Gastroesophageal sphincter (tissue), 3 donors: ENCODE data around the gene TMEM135.

ENCODE experiments used
- EP300 ChIP-seq: sonication (generic); formaldehyde crosslinking; IDR thresholded peaks from one replicate; pipeline ENCODE4 v1.6.1; 2017; ENCODE audit warnings: antibody characterized with exemption, mild to moderate bottlenecking
- POLR2A ChIP-seq, 2 donors: fragments of 450-650 bp; IDR thresholded peaks; one replicate each; pipeline ENCODE4 v1.6.1; 2017; ENCODE audit warnings: antibody characterized with exemption in 2 of 2, mild to moderate bottlenecking in 2 of 2, moderate library complexity in 1 of 2
- TF ChIP-seq, protein P1 (sequence below), 4 experiments: fragments of 200-600 bp in 2 of 4; fragments of 450-650 bp in 2 of 4; sonication (generic) in 1 of 4; IDR thresholded peaks; one replicate each; pipeline ENCODE4 v1.5.1; 2017 to 2019; ENCODE audit warnings: antibody characterized with exemption in 4 of 4, mild to moderate bottlenecking in 2 of 4, moderate library complexity in 2 of 4

DNA sequence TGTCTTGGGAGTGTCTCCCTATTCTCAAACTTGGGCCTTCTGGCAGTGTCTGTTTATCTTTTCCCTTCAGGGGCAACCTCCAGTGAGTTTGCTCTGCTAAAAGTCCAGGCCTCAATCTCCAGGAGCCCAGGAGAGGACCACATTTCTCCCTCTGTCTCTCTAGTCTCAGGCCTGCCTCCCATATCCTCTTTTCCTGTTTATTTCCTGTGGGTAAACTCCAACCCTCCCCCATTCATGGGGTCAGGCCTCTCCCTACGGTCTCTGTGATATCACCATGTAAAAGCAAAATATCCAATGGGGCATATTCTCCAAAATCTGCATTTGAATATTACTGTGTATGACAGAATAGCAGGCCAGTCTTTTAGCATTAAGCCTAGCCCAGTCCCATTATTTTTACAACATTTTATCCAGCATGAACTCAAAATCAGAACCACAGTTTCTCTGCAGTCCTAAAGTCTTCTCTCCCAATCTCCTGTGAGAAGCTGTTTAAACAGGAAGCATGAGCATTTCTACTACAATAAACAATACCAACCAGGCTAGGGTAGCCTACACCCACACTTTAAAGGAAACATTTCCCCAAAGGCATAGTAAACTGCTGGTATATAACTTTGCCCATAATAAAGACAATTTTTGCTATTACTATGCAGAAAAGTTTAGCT, 18.0 kb upstream of the TMEM135 start:
- no peak for TF ChIP-seq POLR2A (IDR thresholded peaks at IDR 0.05)
- TF ChIP-seq EP300: no peak
- TF ChIP-seq, protein P1, sequence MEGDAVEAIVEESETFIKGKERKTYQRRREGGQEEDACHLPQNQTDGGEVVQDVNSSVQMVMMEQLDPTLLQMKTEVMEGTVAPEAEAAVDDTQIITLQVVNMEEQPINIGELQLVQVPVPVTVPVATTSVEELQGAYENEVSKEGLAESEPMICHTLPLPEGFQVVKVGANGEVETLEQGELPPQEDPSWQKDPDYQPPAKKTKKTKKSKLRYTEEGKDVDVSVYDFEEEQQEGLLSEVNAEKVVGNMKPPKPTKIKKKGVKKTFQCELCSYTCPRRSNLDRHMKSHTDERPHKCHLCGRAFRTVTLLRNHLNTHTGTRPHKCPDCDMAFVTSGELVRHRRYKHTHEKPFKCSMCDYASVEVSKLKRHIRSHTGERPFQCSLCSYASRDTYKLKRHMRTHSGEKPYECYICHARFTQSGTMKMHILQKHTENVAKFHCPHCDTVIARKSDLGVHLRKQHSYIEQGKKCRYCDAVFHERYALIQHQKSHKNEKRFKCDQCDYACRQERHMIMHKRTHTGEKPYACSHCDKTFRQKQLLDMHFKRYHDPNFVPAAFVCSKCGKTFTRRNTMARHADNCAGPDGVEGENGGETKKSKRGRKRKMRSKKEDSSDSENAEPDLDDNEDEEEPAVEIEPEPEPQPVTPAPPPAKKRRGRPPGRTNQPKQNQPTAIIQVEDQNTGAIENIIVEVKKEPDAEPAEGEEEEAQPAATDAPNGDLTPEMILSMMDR (IDR thresholded peaks at IDR 0.05): no peak
